ENCODE measurements around the gene TPRX2.

GRCh38 chr19:47839913-47840312 lies 19.1 kb upstream of the TPRX2 start:
- TF ChIP-seq POLR2A (IDR thresholded peaks at IDR 0.05) (no peak), CTCF (IDR thresholded peaks at IDR 0.05) (no peak)
